KOPT-K1 (cell line): ENCODE results near the gene BTBD9.

Experiments used
- H3K27ac ChIP-seq: fragments of 200-600 bp; sonication (generic); 2 replicates; pipeline ENCODE4 v1.5.1; 2016; ENCODE audit warnings: antibody characterized with exemption, mild to moderate bottlenecking, low read depth, low read length; ENCODE audit not compliant: poor library complexity, severe bottlenecking
- H3K36me3 ChIP-seq: fragments of 200-600 bp; sonication (generic); 2 replicates; pipeline ENCODE4 v1.5.1; 2017; ENCODE audit warnings: antibody characterized with exemption, mild to moderate bottlenecking, low read length, moderate library complexity; ENCODE audit not compliant: insufficient read depth
- H3K9me3 ChIP-seq: fragments of 200-600 bp; sonication (generic); 2 replicates; pipeline ENCODE4 v1.5.1; 2017; ENCODE audit warnings: antibody characterized with exemption, low read length, mild to moderate bottlenecking; ENCODE audit not compliant: insufficient read depth, poor library complexity, severe bottlenecking

BTBD9 gene

DNA sequence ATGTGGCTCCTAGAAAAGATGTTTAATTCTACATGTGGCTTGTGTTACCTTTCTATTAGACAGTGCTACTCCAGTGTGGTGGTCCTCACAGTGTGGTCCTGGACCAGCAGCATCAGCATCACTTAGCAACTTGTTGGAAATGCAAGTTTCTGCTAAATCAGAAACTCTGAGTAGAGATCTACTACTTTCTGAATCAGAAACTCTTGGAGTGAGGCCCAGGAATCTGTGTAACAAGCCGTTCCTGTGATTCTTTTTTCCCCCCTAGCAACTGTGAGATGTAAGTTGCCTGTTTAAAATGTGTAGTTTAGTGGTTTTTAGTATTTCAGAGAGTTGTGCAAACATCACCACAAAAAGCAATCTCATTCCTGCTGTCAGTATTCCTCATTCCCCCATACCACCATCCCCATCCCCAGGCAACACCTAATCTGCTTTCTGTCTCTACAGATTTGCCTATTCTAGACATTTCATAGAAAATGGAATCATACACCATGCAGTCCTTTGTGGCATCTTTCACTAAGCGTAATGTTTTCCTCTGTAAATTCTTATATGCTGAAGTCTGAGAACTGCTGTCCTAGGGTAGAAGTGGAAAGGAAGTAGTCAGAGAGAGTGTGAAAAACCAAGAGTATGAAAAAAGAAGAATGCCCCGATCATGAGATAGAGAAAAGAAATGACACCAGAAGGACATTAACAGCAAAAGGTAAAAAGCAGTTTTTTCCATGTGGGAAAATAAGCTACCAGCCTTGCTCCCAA lies 18.9 kb upstream of the BTBD9 start:
- Histone ChIP-seq H3K9me3 (no peaks in the 10 kb centered on the region), H3K36me3 (no peaks in the 10 kb centered on the region), H3K27ac (no peak overlapping the region)

DNA sequence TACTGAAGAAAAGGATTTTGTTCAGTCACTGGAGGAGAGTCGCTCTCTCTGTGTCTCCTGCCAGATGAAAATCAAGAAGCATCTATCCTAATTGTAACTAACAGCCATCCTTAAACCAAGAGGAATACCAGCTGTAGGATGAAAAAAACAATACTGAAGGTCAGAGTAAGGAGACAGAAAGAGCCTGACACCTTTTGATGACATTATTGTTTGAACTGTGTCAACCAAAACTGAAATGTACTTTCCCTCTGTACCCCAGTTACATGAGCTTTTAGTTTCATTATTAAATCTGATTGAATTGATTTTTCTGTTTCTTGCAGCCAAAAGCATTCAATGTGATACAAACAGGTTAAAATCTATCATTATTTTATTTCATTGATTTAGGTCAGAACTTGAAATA lies 17.2 kb upstream of the BTBD9 start:
- no peaks in the 10 kb centered on the region for H3K9me3 ChIP-seq
- H3K36me3 ChIP-seq, result no peaks in the 10 kb centered on the region
- no peak overlapping the region for H3K27ac ChIP-seq

DNA sequence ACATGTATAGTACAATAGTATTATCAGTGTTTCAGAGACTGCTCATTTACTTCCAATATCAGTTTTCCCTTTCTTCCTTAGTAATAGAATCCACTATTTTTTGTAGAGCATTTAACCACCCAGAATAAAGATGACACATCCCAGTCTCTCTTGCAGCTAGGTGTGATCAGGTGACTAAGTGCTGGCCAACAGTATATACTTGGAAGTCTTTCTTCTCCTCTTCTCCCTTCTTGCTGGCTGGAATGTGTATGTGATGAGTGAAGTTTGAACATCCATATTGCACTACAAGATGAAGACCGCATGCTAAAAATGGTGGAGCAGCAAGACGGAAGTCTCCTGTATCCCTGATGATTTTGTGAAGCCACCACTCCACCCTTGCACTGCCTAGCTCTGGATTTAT lies 14.5 kb upstream of the BTBD9 start:
- H3K9me3 ChIP-seq, result no peaks in the 10 kb centered on the region
- no peaks in the 10 kb centered on the region for H3K36me3 ChIP-seq
- H3K27ac ChIP-seq, result no peak overlapping the region

DNA sequence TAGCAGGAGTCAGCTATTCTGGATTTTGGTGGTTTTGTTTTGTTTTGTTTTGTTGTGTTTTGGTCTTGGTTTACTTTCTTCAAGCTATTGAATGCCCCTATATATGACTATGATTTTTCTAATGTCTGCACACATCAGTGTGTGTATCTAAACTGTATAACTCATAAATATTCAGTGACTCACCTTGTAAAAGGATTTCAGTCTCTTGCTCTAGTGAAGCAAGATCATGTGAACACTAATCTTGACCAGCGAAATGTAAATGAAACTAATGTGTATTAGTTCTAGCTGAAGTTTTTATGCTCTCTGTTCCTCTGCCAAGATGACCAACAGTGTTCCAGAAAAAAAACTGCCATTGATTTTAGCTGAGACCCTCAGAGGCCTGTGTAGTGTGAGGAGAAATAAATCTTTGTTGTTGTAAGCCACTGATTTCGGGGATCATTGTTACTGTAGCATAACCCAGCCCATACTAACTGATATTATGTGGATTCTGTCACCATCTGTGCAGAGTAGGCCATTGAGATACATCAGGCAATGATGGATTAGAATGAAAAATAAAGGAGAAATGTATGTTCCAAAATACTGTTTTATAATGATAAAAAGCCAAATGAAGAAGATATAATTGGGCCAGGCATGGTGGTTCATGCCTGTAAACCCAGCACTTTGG lies 11.5 kb upstream of the BTBD9 start:
- no peaks in the 10 kb centered on the region for H3K36me3 ChIP-seq
- no peak overlapping the region for H3K27ac ChIP-seq
- no peaks in the 10 kb centered on the region for H3K9me3 ChIP-seq

DNA sequence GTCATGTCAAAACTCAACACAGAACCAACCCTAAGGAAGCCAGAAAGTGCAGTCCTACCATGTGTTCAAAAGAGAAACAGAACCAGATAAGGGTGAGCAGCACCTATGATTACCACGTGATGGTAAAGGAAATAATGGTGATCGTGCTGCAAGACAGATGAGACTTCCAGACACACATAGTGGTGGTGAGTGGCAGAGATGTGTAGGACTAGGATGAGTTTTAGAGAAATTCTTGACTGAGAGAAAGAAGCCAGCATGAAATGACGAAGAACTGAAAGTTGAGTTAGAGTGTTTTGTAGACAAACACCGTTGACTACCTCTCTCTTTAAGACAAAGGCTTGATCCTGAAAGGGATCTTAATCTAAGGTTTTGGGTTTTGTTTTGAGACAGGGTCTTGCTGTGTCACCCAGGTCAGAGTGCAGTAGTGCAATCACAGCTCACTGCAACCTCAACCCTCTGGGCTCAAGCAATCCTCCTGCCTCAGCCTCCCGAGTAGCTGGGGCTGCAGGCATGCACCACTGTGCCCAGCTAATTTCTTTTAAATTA lies 10.6 kb upstream of the BTBD9 start:
- no peaks in the 10 kb centered on the region for H3K36me3 ChIP-seq
- no peak overlapping the region for H3K27ac ChIP-seq
- no peaks in the 10 kb centered on the region for H3K9me3 ChIP-seq

DNA sequence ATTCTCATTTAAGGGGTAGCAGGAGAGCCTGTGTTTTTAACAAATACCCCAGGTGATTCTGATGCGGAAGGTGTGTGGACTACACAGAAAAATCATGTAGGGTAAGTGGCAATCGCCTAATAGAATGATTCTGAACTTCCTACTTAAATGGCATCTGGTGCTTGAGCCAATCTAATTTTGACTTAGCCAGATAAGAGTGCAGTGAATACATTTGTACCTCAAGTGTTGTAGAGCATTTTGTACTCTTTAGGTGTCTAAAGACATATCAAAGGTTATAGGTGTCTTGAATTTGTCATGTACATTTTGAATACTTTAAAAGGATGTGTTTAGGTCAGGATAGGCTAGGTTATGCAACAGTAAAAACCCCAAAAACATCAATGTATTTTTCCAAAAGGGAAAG lies 10.0 kb upstream of the BTBD9 start:
- Histone ChIP-seq H3K9me3 (no peaks in the 10 kb centered on the region), H3K27ac (no peak overlapping the region), H3K36me3 (no peaks in the 10 kb centered on the region)

DNA sequence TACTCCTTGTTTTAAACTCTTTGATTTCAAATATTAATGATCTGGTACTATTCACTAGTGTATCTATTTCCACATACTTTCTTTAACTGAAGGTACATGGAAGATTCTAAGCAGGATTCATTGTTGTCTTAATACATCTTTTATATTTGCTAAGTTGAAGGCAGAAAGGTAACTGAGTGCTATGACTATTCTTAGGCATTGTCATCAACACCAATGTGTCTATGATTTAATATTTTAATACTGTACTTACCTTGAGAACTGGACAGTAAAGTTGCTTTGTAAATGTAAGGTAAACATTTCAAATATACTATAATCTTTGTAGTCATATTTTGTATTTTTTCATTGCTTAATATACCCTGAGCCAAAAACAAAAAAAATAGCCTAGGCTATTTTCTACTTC lies 8.9 kb upstream of the BTBD9 start:
- H3K36me3 ChIP-seq, result no peaks in the 10 kb centered on the region
- no peak overlapping the region for H3K27ac ChIP-seq
- no peaks in the 10 kb centered on the region for H3K9me3 ChIP-seq

DNA sequence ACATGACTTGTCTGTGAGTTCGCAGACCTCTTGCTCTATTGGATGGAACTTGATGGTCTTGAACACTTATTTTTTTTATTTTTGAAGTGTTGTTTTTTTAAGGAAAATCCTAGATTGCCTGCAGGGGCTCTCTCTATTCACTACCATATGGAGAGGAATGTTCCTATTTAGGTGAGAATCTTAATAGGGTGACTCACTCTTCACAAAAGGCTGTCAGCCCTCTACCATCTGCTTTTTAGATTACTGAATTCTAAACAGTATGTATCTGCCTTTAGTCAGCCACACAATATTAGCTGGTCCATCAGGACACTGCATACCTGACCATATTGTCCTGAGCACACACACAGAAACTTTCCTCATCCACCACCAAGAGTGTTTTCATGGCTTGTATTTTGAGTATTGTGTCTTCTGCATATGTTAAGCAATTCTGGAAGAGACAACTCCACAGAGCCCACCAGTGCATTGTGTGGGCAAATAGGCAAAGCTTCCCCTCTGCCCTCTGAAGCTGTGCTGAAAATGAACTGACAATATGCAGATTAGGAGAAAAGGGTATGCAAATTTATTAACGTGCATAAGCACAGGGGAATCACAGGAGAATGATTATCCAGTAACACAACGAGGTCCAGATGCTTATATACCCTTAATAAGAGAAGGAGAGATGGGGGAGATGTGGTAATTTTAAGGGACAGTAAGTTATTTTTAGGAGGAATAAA lies 6.6 kb upstream of the BTBD9 start:
- Histone ChIP-seq H3K36me3 (no peaks in the 10 kb centered on the region), H3K27ac (no peak overlapping the region), H3K9me3 (no peaks in the 10 kb centered on the region)

DNA sequence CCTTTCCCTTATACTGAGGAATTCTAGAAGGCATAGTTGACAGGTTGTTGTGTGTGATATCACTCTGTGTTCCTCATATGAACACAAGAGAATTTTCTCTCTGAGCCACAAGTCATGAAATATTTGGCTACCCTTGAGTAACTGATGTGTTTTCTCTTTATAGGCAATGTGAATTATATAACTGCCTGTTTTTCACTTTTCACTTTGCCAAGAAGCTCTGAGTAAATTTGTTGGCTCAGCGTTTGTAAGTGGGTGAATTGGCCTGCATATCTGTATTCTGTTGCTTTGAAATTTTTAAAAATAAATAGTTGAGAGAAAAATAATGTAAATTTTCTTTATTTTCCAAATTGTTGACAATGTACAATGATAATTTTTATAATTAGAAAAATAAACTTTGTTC lies 5.2 kb upstream of the BTBD9 start:
- H3K9me3 ChIP-seq, result no peaks in the 10 kb centered on the region
- H3K27ac ChIP-seq, result no peak overlapping the region

DNA sequence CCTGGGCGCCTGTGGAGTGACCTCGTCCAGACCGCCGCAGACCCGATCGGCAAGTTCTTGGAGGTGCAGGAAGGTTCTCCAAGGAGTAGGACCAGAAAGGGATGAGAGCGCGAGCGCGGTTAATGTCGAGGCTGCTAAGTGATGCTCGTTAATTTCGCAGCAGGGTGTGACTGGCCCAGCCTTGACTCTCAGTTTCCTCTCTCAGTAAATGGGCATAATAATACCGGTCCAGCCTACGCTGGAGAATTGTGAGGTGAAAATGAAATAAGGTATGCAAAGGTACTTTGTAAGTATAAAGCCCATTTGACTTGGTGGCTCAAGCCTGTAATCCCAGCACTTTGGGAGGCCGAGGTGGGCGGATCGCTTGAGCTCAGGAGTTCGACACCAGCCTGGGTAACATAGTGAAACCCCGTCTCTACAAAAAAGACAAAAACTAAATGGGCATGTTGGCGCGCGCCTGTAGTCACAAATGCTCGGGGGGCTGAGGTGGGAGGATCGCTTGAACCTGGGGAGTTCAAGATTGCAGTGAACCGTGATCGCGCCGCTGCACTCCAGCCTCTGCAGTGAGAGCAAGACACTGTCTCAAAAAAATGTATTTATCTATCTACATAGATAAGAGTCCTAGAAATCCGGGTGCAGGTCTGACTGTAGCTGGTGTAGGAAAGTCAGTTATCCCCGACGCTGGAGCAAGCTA lies 634 bp upstream of the BTBD9 start:
- Histone ChIP-seq H3K36me3 (no peaks in the 10 kb centered on the region), H3K9me3 (no peaks in the 10 kb centered on the region), H3K27ac (peak overlapping the region; percentile 69)

More for the DNA sequence above, 5.2 kb upstream of the BTBD9 start:
- H3K36me3 ChIP-seq, result no peaks in the 10 kb centered on the region

DNA sequence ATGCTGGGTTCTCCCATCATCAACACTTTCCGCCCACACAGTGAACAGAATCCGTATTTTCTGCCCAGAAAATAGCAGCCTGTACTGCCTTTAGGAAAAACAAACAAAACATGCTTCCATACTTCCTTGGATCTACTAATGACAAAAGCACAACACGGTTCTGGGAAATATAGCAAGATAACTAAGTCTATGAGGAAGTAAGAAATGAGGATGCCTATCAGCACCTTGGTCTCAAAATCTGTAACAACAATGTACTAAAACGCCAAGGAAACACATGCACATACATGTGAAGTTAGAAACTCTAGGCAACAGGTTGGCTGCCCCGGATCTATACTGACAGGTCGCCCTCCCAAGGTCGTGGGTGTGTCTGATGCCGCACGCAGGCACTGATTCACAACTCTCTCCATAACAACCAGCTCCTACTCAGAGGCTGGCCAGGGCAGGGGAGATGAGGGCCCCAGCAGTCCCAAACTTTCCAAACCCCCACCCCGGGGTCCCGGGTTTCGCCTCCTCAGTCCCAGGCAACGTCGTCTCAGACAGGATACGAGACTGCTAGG lies 710 bp downstream of the BTBD9 start:
- Histone ChIP-seq H3K27ac (peak overlapping the region; percentile 69), H3K36me3 (no peaks in the 10 kb centered on the region)

DNA sequence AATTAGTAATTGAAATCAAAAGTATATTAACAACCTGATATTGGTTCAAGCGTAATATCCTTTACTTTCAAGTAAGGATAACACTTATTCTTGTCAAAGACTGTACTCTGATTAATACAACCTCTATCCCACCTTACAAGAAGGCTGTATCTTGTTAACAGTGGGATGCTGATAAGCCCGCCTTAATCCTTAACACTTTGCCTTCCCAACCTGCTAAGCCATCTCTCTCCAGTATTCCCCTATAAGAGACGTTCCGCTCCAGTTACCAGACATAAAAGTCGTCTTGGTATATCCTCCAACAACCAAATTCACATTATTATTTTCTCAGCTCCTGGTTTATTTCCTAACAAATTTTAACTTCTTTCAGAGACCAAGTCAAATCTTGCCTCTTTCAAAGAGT lies 2.0 kb downstream of the BTBD9 start:
- no peaks in the 10 kb centered on the region for H3K36me3 ChIP-seq
- no peaks in the 10 kb centered on the region for H3K9me3 ChIP-seq
- no peak overlapping the region for H3K27ac ChIP-seq

More for the DNA sequence above, 710 bp downstream of the BTBD9 start:
- no peaks in the 10 kb centered on the region for H3K9me3 ChIP-seq

DNA sequence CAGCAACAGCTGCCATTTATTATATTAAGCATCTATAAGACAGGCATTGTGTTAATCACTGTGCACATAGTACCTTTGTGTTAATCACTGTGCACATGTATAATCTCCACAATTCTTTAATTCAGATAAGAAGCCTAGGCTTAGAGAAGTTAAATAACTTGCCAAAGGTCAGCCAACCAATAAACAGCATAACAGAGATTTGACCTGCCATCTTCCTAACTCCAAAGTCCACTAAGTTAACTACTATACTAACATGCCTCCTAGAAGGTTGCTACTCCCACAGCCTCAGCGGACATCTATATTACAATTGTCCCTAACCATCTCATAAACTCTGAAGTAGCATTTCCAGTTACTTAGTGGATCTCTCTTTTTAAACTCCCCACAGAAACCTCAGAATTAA lies 3.7 kb downstream of the BTBD9 start:
- no peak overlapping the region for H3K27ac ChIP-seq
- no peaks in the 10 kb centered on the region for H3K9me3 ChIP-seq
- H3K36me3 ChIP-seq, result no peaks in the 10 kb centered on the region

DNA sequence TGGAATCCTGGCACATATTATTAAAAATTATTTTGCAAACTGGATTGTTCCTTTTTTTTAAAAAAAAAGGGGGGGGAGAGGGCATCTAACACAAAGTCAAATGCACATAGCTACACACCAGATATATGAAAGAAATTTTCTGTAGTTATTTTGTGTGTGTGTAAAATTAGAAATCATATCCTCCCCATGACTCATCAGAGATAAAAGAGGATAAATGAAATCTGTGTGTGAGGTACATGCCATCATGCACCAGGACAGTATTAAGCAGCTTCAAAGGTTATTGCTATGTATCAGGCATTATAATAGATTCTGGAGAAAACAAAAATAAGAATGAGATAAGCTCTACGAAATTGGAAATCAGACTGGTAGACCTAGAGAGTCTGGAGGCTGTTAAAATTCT lies 5.2 kb downstream of the BTBD9 start:
- Histone ChIP-seq H3K27ac (no peak overlapping the region), H3K36me3 (no peaks in the 10 kb centered on the region), H3K9me3 (no peaks in the 10 kb centered on the region)

DNA sequence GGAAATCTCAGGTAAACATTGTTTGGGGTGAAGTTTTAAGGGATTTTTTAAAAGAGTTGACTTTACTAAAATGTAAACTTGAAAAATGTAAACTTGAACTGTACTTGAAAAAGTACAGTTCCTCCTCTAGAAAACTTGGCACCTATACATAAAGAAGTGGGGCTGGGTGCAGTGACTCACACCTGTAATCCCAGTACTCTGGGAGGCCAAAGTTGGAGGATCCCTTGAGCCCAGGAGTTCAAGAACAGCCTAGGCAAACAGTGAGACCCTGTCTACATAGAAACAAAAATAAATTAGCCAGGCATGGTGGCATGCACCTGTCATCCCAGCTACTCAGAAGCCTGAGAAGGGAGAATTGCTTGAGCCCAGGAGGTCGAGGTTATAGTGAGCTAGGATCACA lies 7.2 kb downstream of the BTBD9 start:
- H3K27ac ChIP-seq, result no peak overlapping the region
- H3K9me3 ChIP-seq, result no peaks in the 10 kb centered on the region
- H3K36me3 ChIP-seq, result no peaks in the 10 kb centered on the region
